ENCODE data around the gene PPP1R26.
"Not testable (repeated sequence)": the region's sequence is repeated elsewhere in the genome, so short reads cannot be mapped to it uniquely, and the experiment has no call there.

The PPP1R26 gene

DNA sequence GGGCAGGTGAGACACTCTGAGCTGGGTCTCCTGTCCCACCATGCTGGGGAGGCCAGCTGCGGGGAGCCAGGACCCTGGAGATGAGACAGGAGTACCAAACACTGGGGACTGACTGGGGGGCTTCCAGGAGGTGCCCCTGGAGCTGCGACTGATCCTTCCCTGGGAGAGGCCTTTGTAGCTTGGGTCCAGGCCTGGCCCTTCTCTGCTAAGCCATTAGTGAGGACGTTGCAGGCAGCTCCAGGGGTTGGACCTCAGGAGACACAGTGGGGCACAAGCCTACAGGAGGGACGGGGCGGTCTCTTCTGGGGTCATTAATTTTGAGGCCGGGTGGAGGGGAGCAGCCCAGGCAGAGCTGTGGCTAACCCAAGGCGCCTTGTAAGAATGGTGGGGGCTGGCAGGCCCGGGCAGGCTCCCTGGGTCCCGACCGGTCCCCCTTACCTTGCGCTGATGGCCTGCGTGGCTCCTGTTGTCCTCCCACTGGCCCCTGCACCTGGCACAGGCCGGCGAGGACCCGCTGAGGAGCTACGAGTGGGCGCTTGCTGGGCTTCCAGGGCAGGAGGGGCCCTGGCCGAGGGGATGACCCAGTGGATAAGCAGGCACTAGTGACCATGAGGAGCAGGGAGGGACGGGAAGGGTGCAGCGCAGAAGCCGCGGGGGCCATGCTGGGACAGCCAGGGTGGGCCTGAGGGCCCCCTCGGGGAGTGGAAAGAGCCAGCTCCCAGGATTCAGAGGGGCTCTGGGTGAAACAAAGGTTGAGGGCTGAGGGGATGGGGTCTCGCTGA lies 26.0 kb downstream of the PPP1R26 start:
- DNase-seq = no peak

DNA sequence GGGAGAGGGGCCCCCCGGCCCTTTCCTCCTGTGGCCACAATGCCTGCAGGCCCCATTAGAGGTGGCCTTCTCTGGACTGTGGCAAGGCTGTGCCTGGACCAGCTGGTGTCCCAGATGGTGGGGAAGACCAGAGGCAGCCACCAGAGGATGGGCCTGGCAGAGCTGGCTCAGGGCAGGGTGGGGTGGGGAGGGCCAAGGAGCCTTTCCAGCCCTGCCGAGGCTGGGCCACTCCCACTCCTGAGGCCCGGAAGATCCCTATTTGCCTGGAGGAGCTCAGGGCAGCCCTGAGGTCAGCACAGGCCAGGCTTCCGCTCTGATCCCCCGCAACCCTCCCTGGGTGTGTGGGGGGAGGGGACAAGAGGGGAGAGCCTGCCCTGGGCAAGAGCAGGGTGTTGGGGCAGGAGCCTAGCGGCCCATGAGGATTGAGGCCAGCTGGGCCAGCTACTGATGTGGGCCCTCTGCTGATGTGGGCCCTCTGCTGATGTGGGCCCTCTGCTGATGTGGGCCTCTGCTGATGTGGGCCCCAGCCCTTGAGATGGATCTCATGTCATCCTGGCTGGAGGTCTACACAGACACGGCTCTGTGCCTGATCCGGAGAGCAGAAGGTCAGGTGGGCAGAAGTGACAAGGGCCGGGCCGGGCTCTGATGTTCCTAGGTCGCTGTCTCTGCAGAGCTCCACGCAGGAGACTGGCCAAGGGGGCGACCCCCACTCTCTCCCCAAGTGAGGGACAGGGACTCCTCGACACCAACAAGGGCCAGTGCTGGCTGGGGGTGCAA lies 26.9 kb downstream of the PPP1R26 start:
- no peak for DNase-seq

DNA sequence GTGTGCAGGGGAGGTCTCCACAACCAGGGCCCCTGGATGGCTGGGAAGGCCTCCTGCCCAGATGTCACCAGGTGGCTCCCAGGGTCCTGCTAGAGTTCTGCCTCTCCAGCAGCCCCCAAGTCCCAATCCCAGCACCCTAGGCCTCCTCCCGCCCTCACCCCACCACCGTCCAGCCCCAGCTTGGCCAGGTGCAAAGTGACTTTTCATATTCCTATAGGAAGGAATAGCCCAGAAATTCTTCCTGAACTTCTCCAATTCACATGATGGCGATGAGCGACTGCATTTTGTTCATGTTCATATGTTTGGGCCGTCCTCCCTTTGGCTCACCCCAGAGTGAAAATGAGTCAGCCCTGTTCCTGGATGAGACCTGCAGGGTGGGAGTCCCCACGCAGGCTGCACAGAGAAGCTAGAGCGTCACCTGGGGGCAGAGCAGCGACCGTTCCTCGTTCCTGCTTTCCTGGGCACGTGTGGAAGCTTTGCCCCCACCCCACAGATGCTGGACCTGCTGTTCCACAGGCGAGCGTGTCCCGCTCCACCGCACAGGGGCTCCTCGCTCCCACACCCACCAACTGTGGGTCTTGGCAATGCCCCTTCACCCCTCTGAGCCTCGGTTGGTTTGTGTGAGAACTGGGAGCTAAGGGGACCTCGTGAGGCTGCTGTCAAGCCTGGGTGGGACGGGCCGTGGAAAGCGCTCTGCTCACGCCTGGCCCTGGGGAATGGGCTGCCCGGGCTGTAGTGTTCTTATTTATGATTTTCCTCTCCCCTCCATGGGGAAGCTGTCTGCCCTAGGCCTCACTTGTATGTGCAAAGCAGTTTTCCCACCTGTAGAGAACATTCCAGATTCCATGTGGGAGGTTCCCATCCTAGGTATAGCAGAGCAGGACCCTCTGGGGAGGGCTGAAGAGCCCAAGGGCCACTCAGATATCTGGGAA lies 27.8 kb downstream of the PPP1R26 start:
- DNase-seq = no peak

DNA sequence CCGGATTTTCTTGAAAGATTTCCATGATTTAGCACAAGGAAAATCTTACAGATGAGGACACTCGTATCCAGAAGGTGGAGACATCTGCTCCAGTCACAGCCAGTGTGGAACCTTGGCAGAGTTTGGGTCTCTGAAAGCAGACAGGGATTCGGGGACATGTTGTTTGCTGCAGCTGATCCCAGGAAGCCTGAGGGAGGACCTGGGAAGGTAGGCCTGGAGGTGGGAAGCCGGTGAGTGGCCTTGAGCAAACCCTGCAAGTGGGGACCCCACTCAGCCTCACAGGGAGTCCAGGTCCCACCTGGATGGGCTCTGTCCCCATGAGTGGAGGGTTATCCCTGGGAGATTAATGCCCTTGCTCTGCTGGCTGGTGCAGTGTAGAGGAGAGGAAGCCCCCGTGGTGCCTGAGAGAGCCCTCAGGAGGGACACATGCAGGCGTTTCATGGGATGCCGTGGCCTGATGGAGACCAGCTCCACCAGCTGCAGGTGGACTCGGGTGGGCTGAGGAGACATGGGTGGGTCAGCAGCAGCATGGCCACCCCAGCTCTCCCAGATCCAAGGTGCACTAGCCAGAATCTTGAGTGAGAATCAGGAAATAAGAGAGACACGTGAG lies 28.7 kb downstream of the PPP1R26 start:
- DNase-seq = no peak

DNA sequence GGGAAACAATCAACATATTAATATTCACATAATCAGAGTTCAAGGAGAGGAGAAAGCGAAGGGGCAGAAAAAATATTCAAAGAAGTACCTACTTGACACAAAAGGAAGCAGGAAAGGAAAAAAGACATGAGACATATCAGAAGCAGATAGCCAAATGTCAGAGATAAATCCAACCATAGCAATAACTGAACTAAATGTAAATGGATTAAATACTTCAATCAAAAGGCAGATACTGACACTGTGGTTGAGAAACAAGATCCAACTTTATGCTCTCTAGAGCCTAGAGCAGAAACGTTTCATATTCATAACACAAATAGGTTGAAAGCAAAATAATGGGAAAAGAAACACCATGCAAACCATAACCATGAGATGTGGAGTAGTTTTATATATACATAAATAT lies 29.9 kb downstream of the PPP1R26 start:
- DNase-seq = no peak

DNA sequence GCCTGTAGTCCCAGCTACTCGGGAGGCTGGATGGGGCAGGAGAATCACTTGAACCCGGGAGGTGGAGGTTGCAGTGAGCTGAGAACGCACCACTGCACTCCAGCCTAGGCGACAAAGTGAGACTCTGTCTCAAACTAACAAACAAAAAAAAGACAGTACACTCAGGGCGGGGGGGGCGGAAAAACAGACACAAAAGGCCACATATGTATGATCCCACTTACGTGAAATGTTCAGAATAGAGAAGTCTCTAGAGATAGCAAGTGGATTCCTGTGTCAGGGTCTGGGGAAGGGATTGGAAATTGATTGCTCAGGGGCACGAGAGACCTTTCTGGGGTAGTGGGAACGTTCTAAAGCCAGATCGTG lies 32.6 kb downstream of the PPP1R26 start:
- no peak for DNase-seq

DNA sequence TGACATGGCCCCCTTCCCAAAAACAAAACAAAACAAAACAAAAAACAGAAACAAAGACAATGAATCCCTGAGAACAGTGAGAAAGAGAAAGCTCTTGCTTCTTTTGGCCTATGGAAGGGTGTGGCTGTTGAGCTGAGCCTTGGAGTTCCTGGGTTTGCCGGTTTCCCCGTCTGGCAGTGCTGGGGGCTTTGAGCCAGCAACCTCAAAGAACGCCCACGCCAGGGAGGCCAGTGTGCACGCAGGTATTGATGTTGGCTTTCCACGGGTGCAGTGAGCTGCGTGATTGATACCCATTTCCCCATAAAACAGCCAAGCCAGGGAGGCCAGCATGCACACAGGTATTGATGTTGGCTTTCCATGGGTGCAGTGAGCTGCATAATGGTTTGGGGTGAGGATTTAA lies 33.3 kb downstream of the PPP1R26 start:
- DNase-seq = no peak

DNA sequence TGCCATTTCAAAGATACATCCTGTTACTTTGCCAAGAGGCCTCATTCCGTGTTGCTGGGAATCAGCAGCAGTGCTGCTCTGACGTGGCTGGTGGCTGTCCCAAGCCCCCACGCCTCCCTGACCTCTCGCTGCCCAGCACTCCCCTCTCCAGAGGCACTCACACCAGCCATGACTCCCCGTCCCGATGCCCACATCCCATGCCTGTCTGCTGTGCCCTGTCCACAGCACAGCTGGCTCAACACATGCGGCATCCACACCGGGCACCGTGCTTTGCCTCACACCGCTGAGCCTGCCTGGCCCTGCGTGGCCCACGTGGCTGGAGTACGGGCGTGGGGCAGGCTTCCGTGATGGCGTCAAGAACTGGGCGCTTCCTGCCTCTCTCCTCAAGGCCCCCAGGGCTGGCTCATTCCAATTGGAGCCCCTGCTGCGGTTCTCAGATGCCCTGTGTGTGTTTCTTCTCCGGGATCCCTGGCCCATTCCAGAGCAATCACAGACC lies 33.8 kb downstream of the PPP1R26 start:
- DNase-seq = no peak

DNA sequence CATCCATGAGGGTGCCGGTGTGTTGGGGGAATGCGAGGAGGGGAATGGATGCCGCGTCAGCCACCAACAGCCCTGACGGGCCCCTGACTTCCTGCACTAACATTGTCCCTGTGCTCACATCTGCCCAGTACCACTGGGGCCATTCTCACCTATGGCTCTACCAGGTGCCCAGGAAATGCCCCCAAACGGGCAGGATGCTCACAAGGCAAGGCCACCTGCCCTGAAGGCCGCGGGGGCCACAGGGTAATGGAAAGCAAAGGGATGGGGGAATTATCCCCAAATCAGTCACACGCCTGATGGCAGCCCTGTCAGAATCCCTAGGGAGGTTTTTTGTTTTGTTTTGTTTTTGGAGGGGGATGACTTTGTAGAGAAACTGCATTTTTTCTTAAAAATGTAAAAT lies 34.3 kb downstream of the PPP1R26 start:
- not testable (repeated sequence) for DNase-seq

DNA sequence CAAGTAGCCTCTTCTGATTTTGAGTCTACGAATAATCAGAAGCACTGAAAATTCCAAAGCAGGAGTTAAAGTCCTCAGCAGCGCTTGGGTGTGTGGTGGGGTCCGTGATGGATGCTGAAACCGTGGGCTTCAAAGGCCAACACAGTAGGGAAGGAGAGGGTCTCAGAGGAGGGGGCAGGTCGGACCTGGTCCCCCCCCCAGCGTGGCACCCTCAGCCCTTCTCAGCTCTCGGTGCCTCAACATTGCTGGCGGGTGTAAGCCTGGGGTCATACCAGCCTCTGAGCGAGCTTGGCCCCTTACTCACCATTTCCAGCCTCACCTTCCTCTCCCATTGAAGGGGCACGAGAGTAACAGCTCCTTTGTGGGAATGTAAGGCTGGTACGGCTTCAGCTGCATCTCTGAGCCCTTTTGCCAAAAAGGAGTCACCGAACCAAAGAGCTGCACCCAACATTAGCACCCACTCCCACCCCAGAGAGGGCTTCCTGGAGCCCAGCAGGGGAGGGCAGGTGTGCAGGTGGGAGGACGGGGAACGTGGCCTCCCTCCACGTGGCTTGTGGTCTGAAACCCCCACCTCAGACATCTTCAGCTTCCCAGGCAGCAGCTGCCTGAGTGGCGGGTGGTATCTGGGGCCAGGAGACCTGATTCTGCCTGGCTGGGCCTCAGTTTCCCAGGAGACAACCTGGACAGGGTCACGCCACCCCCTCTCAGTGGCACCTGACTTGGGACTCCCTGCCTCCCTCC lies 34.9 kb downstream of the PPP1R26 start:
- DNase-seq = no peak

DNA sequence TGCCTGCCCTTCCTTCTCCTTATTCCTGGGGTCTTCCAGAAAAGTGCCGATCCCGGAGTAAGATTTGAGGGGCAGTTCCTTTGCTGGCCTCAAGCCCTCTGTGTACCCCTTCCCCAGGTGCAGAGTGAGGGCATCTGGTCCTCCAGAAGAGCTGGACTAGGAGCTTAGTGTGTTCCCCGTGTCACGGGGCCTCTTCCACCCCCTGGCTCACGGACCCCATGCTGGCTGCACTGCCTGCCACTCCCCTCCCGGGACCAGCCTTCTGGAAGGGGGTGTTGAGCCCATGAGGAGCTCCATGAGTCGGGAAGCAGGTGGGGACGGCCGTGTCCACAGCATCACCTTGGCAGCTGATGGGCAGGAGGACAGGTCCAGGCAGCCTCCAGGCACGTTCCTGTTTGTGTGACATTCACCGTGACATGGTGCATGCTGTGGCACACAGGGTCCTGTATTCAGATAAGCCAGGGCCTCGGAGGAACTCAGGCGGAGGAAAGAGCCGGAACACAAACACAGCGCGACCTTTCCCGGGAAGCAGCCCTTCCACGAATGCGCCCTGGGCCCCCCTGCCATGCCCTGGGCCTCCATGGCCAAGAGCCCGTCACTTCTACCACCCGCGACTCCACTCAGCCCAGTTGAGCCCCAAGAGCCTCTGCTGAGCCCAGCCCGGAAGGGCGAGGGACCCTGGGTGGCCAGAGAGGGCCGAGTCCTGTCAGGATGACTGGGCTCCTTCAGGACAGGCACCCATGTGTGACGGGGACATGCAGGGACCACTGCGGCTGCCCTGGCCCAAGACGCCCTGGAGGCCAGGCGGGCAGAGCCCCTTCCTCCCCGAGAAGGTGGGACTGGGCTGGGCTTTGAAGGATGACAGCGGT lies 35.7 kb downstream of the PPP1R26 start:
- DNase-seq = no peak

DNA sequence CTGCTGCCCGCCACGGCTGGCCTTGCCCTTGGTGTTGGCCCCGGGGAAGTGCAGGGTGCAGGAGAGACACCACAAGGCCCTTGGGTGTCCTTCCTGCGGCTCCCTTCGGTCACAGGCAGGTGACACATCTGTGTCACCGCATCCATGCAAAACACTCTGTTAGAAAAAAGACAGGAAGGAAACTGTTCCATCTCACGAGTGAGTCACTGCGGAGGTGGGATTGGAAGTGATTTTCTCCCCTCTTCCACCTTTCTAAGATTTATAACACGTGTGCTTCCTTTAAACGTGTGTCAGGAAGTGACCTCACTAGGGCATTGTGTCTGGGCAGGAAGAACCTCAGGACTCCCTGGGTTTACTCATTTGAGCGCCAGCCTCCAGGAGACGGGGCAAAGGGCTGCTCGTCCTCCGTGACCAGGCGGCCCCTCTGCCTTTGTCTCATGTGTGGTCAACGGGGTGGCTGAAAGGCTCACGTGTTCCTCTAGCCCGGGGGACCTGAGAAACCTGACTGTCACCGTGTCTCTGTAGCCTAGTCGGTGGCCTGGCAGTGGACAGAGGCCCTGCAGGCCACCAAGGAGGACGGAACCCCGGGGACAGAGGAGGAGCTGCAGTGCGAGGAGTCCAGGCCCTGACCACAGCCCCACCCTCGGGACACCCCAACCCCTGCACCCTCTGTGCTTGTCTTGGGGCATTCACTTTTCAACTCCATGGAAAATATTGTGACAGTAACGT lies 36.7 kb downstream of the PPP1R26 start:
- DNase-seq = no peak

DNA sequence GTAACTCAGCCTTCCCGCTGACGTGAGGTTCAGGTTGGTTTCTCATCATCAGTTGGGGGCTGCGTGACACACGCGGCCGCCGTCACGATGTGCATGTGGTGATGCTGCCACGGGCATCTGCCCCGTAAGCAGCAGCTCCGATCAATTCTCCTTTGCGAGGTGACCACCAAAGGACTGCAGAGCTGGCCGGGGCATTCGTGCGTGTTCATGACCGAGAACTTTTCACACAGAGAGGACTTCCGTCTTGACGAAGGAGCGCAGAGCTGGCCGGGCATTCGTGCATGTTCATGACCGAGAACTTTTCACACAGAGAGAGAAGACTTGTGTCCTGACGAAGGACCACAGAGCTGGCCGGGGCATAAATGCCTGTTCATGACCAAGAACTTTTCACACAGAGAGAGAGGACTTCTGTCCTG lies 37.8 kb downstream of the PPP1R26 start:
- no peak for DNase-seq

DNA sequence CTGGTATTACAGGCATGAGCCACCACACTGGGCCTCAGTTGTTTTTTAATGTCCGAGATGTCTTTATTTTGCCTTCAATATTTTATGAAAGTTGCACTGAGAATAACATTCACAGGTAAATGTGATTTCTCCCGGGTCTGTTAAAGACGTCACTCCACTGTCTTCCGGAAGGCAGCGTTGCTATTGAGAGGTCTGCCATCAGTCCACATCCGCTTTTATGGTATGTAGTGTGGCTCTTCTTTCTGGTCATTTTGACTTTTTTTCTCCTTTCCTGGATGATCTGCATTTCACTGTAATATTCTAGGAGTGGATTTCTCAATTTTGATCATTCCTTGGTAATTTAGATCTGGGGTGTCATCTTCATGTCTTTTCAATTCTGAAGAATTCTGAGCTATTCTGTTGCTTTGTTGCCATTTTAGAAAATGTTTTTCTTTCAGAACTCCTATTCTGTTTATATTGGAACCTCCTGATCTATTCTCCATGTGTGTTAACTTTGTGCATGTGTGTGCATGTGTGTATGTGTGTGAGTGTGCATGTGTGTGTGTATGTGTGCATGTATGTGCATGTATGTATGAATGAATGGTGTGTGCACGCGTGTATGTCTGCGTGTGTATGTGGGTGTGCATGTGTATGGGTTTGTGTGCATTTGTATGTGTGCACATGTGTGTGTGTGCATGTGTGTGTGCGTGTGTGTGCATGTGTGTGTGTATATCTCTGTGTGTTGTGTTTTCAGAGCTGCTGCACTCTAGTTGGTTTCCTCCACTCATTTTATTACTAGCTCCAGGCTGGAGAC lies 39.8 kb downstream of the PPP1R26 start:
- no peak for DNase-seq

DNA sequence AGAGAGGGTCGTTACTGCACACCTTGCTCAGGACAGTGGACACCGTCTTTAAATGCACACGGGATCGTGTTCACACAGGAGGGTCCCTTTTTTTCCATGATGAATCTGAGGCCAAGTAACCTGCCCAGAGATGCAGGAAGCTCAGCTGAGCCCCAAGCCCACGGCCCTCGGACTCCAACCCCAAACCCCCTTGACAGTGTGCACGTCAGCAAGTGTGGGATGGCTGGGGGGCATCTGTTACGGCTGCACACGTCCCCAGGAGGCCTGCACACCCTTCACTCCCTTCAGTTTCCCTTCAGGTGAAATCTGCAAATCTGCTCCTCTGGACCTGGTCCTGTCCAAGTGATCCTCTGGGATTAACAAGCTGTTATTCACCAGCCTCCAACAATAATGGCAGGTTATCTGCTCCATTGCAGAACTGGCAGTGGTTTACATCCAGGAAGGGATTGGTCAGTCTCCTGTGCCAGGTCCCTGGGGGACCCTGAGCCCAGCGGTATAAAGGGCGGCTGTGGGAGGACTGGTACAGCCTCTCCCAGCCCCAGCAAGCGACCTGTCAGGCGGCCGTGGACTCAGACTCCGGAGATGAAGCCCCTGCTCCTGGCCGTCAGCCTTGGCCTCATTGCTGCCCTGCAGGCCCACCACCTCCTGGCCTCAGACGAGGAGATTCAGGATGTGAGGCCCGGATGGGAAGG lies 41.5 kb downstream of the PPP1R26 start, which contains the start of gene LCN1:
Gene LCN1 (plus strand): TSS at position 525 of the 692 bp plus-strand sequence. CDS start 58 bp downstream, at position 583.
- no peak for DNase-seq

DNA sequence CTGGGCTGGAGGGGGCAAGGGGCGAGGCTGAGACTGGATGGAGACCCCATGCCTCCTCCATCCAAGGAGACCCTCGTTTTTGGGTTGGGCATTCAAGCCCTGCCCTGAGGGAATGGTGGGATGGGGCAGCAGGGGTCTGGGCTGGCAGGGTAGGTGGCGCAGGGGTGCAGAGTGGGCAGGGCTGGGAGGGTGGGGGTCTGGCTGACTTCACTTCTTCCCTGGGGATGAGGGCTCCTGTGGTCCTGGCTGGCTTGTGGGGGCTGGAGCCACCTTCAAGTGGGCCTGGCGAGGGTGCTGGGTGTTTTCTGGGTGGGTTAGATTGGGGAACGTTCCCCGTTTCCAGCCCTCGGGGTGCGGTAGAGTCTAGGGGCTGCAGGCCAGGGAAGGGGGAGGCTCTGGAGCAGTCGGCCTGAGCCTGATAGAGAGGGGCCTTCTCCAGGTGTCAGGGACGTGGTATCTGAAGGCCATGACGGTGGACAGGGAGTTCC lies 42.1 kb downstream of the PPP1R26 start:
- DNase-seq = no peak

DNA sequence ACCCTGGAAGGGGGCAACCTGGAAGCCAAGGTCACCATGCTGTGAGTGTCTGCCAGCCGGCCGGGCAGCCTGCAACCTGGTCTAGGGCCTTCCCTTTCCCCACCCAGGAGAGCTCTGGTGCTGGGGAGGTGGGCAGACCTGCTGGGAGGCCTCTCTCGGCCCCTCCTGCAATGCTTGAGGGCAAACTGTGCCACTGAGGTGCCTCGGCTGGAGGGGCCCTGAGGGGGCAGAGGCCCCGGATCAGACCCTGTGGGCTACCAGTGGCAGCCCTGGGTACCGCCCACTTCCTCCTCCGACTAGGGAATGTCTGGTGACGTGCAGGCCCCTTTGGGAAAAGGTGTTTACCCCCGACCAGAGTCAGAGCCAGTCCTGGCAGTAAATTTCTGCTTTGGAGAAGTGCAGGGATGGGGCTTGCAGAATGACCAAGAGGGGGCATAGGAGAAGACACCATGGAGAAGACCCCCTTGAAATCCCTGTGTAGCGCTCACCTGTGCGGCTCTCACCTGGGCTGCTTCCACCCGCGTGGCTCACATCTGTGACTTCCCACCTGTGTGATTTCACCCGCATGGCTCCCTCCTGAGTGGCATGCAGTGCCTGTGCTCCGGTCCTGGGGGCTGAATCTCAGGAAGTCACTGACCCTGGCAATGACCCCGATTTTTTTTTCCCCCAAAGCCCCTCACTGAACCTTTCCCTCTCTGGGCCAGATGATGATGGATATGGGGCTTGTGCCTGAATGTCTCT lies 42.7 kb downstream of the PPP1R26 start:
- DNase-seq = no peak

DNA sequence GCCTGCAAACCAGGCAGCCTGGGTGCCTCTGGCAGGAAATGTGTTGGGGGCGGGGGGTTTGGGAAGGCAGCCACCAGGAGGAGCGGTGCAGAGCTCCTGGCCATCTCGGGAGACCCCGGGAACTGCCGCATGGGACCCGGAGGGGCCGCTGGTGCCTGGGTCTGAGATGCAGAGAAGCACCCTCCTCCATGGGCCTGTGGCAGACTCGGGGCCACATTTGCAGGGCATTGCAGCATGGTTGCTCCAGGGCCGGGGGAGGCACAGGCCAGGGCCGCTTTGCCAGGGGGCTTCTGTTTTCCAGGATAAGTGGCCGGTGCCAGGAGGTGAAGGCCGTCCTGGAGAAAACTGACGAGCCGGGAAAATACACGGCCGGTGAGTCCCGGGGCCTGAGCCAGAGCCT lies 43.3 kb downstream of the PPP1R26 start:
- DNase-seq = no peak

Measured in NCI-H1092 (cell line).